Muscle layer of duodenum (tissue), 2 donors: ENCODE measurements around the gene TMEM125.
A peak's percentile ranks its signal among the peaks of the same experiment; 100 is the strongest.

Source experiments
- H3K27ac ChIP-seq: one replicate; pipeline ENCODE4 v1.7.0; 2013; ENCODE audit warnings: mild to moderate bottlenecking, low read length
- H3K27me3 ChIP-seq: one replicate; pipeline ENCODE4 v1.7.0; 2013; ENCODE audit warnings: low read depth, mild to moderate bottlenecking, control low read depth, low read length
- H3K36me3 ChIP-seq, 2 donors: one replicate each; pipeline ENCODE4 v1.7.0; 2013; ENCODE audit warnings: low read length in 2 of 2, control low read depth in 1 of 2, mild to moderate bottlenecking in 1 of 2; ENCODE audit not compliant: insufficient read depth in 2 of 2, control insufficient read depth in 1 of 2
- H3K4me1 ChIP-seq, 2 donors: one replicate each; pipeline ENCODE4 v1.7.0; 2013; ENCODE audit warnings: low read length in 2 of 2, mild to moderate bottlenecking in 2 of 2, control low read depth in 1 of 2, moderate library complexity in 1 of 2; ENCODE audit not compliant: insufficient read depth in 2 of 2, control insufficient read depth in 1 of 2
- H3K4me3 ChIP-seq, 2 donors: one replicate each; pipeline ENCODE4 v1.7.0; 2013; ENCODE audit warnings: low read length in 2 of 2, low read depth in 1 of 2, mild to moderate bottlenecking in 1 of 2
- H3K9me3 ChIP-seq, 2 donors: one replicate each; pipeline ENCODE4 v1.7.0; 2013; ENCODE audit warnings: low read length in 2 of 2, control low read depth in 1 of 2, mild to moderate bottlenecking in 1 of 2; ENCODE audit not compliant: control insufficient read depth in 1 of 2
- donor health status: healthy.

TMEM125 gene

GRCh38 chr1:43277116-43277876 lies 7.5 kb downstream of the TMEM125 start:
- no peak overlapping the region for H3K4me3 ChIP-seq
- no peaks in the 10 kb centered on the region for H3K27me3 ChIP-seq
- no peaks in the 10 kb centered on the region for H3K4me1 ChIP-seq
- no peak overlapping the region for H3K27ac ChIP-seq
- H3K9me3 ChIP-seq = no peaks in the 10 kb centered on the region
- H3K36me3 ChIP-seq = no peaks in the 10 kb centered on the region

DNA sequence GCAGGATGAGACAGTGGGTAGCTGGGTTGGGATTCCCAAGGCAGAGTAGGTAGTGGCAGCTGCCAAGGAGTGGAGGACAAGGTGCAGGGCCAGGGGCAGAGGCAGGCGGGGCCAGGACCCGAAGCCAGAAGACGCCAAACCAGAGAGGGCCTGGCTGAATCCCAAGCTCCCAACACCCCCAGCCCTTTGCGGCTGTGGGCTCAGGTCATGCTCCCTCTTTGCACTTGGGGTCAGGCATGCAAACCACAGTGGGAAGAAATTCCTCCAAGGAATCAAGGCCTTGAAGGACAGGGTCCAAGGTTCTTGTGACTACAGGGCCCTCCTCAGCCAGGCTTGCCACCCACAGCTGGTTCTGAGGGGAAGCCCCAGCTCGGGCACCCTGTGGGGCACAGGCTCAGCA lies 9.4 kb downstream of the TMEM125 start:
- Histone ChIP-seq H3K27ac (no peak overlapping the region), H3K27me3 (no peaks in the 10 kb centered on the region), H3K4me1 (no peaks in the 10 kb centered on the region), H3K4me3 (no peak overlapping the region), H3K9me3 (no peaks in the 10 kb centered on the region), H3K36me3 (no peaks in the 10 kb centered on the region)

DNA sequence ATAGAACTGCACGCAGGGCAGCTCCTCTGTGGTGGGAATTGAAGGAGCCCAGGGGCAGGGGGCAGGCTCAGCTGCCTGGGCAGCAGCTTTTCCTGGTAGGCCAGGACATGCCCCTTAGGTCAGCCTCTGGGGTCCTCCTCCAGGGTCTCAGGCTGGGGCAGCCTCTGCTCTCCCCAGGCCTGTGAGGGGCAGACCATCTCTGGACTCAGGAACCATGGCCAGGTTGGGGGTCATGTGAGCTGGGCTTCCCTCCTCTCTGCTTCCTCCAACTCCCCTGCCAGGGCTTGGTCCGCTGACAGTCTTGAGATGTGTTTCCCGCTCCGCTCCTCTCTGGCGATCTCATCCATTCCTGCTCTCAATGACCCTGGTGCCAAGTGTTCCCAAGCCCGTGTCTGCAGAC lies 9.9 kb downstream of the TMEM125 start:
- no peak overlapping the region for H3K27ac ChIP-seq
- no peaks in the 10 kb centered on the region for H3K27me3 ChIP-seq
- no peaks in the 10 kb centered on the region for H3K4me1 ChIP-seq
- no peaks in the 10 kb centered on the region for H3K9me3 ChIP-seq
- H3K4me3 ChIP-seq = no peak overlapping the region
- no peaks in the 10 kb centered on the region for H3K36me3 ChIP-seq

DNA sequence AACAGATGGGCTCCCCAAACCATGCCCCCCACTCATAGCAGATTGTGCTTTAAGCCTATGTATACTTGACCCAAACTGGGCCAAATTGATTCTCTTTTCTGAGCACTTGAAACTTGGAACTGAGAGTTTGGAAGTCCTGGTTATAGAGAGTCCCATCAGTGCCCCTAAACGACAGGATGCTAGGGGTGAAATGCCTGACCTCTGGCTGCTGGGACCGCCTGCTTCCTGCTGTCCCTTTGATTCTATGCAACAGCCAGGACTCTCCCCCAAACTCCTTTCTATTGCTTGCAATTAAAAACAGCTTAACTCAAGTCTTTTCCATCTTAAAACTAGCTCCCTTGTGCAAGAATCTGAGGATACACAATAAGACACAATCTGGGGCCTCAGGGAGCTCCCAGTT lies 10.9 kb downstream of the TMEM125 start:
- H3K27me3 ChIP-seq = no peaks in the 10 kb centered on the region
- H3K4me1 ChIP-seq = no peaks in the 10 kb centered on the region
- H3K27ac ChIP-seq = no peak overlapping the region
- H3K36me3 ChIP-seq = no peaks in the 10 kb centered on the region
- H3K4me3 ChIP-seq = no peak overlapping the region
- H3K9me3 ChIP-seq = no peaks in the 10 kb centered on the region

GRCh38 chr1:43282220-43283195 lies 12.7 kb downstream of the TMEM125 start:
- Histone ChIP-seq H3K27me3 (no peaks in the 10 kb centered on the region), H3K36me3 (no peaks in the 10 kb centered on the region), H3K4me1 (no peaks in the 10 kb centered on the region), H3K4me3 (no peak overlapping the region), H3K27ac (no peak overlapping the region), H3K9me3 (no peaks in the 10 kb centered on the region)

DNA sequence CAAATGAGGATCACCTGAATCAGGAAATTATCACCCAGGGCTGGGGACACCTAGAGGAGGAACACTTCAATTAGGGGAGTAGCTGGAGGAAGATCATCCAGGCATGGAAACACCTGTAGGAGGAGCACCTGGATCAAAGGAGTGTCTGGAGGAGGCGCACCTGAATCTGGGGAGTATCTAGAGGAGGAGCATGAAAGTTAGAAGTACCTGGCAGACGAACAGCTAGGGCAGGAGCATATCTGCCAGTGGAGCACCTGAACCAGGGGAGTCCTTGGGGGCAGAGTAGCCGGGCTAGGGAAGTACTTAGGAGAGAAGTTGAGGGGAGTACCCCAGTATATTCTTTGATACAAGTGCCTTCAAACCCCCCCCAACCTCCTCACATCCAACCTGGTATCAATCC lies 14.3 kb downstream of the TMEM125 start:
- no peaks in the 10 kb centered on the region for H3K27me3 ChIP-seq
- no peaks in the 10 kb centered on the region for H3K9me3 ChIP-seq
- peak overlapping the region in 1 of 2 donors; percentile 49 for H3K4me3 ChIP-seq
- H3K4me1 ChIP-seq = no peaks in the 10 kb centered on the region
- H3K27ac ChIP-seq = no peak overlapping the region
- no peaks in the 10 kb centered on the region for H3K36me3 ChIP-seq

GRCh38 chr1:43284546-43285110 lies 14.8 kb downstream of the TMEM125 start:
- Histone ChIP-seq H3K27ac (peak overlapping the region; percentile 40), H3K4me1 (no peaks in the 10 kb centered on the region), H3K9me3 (no peaks in the 10 kb centered on the region), H3K4me3 (peak overlapping the region in 1 of 2 donors; percentile 49), H3K27me3 (no peaks in the 10 kb centered on the region), H3K36me3 (no peaks in the 10 kb centered on the region)

GRCh38 chr1:43285269-43285990 lies 15.6 kb downstream of the TMEM125 start, which contains the start of gene C1orf210:
Gene C1orf210, minus strand, starts transcription at chr1:43285581. Its CDS starts 2,311 bp downstream, at chr1:43283270.
- H3K4me1 ChIP-seq = no peaks in the 10 kb centered on the region
- no peaks in the 10 kb centered on the region for H3K36me3 ChIP-seq
- peak within 1 kb of the TSS; percentile 40 for H3K27ac ChIP-seq
- H3K4me3 ChIP-seq = peak within 1 kb of the TSS in 1 of 2 donors; percentile 49
- no peaks in the 10 kb centered on the region for H3K27me3 ChIP-seq
- H3K9me3 ChIP-seq = no peaks in the 10 kb centered on the region

- Histone ChIP-seq H3K36me3 (no peaks in the 10 kb centered on the region), H3K27me3 (no peaks in the 10 kb centered on the region), H3K4me3 (no peak overlapping the region), H3K9me3 (no peaks in the 10 kb centered on the region), H3K27ac (peak overlapping the region; percentile 40), H3K4me1 (no peaks in the 10 kb centered on the region)
These were observed 16.3 kb downstream of the TMEM125 start for GRCh38 chr1:43286115-43286514.

DNA sequence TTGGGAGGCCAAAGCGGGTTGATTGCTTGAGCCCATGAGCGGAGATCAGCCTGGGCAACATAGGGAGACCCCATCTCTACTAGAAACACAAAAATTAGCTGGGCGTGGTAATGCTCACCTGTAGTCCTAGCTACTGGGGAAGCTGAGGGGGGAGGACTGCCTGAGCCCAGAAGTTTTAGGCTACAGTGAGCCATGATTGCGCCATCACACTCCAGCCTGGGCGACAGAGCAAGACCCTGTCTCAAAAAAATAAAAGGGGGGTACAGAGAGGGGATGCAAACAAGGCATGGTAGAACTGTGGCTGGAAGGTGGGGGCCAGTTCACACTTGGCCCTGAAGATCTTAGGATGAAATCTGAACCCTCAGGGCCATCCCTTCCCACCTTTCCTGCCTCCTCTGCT lies 16.8 kb downstream of the TMEM125 start:
- H3K4me3 ChIP-seq = no peak overlapping the region
- H3K27me3 ChIP-seq = no peaks in the 10 kb centered on the region
- no peaks in the 10 kb centered on the region for H3K36me3 ChIP-seq
- H3K9me3 ChIP-seq = no peaks in the 10 kb centered on the region
- no peak overlapping the region for H3K27ac ChIP-seq
- H3K4me1 ChIP-seq = no peaks in the 10 kb centered on the region
